Hepatocyte (in vitro differentiated cells): ENCODE data around the gene TMEM19.

Source experiments
- EZH2 ChIP-seq: fragments of 200-600 bp; sonication (generic); IDR thresholded peaks from 2 replicates; pipeline ENCODE4 v1.6.1; 2016; ENCODE audit warnings: antibody characterized with exemption, mild to moderate bottlenecking, borderline replicate concordance
- TF ChIP-seq, protein P1 (sequence below): fragments of 200-600 bp; sonication (generic); IDR thresholded peaks from 2 replicates; pipeline ENCODE4 v1.5.1; 2016; ENCODE audit warnings: antibody characterized with exemption, mild to moderate bottlenecking; ENCODE audit not compliant: poor library complexity

GRCh38 chr12:71730936-71731335 lies 45.1 kb downstream of the TMEM19 start:
- TF ChIP-seq, protein P1, sequence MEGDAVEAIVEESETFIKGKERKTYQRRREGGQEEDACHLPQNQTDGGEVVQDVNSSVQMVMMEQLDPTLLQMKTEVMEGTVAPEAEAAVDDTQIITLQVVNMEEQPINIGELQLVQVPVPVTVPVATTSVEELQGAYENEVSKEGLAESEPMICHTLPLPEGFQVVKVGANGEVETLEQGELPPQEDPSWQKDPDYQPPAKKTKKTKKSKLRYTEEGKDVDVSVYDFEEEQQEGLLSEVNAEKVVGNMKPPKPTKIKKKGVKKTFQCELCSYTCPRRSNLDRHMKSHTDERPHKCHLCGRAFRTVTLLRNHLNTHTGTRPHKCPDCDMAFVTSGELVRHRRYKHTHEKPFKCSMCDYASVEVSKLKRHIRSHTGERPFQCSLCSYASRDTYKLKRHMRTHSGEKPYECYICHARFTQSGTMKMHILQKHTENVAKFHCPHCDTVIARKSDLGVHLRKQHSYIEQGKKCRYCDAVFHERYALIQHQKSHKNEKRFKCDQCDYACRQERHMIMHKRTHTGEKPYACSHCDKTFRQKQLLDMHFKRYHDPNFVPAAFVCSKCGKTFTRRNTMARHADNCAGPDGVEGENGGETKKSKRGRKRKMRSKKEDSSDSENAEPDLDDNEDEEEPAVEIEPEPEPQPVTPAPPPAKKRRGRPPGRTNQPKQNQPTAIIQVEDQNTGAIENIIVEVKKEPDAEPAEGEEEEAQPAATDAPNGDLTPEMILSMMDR, result no peak
- no peak for TF ChIP-seq EZH2
